Heart left ventricle (tissue), 16 donors: ENCODE measurements around the gene IL1RL1. TPM values are rescaled to one million over a fixed set of nuclear protein-coding genes. Genes with fewer than 3 reads are reported as not detected.
"Not testable (repeated sequence)": the region's sequence is repeated elsewhere in the genome, so short reads cannot be mapped to it uniquely, and the experiment has no call there.

ENCODE experiments used
- ATAC-seq, 4 donors: fragments of 200-7000 bp; cut with Tn5 transposase; one replicate each; pipeline ENCODE4 v1.9.1; 2020 to 2022; ENCODE audit warnings: moderate library complexity in 4 of 4, mild to moderate bottlenecking in 3 of 4, moderate number of reproducible peaks in 1 of 4
- DNase-seq, 5 donors: peaks; one replicate each; pipeline ENCODE4 v3.0.0-alpha.2; 2020
- H3K27ac ChIP-seq, 12 donors: fragments of 200-600 bp; sonication (generic) in 4 of 12; one replicate each; pipeline versions ENCODE4 v1.5.0 to v1.8.0; 2016 to 2022; ENCODE audit warnings: mild to moderate bottlenecking in 2 of 12
- H3K27me3 ChIP-seq, 9 donors: fragments of 200-600 bp; sonication (generic) in 2 of 9; one replicate each; pipeline versions ENCODE4 v1.5.1 to v1.8.0; 2016 to 2022; ENCODE audit warnings: mild to moderate bottlenecking in 3 of 9
- H3K36me3 ChIP-seq, 9 donors: fragments of 200-600 bp; sonication (generic) in 2 of 9; one replicate each; pipeline versions ENCODE4 v1.5.0 to v1.8.0; 2018 to 2022; ENCODE audit warnings: mild to moderate bottlenecking in 2 of 9
- H3K4me1 ChIP-seq, 12 donors: fragments of 200-600 bp; sonication (generic) in 4 of 12; one replicate each; pipeline versions ENCODE4 v1.5.0 to v1.8.0; 2016 to 2022; ENCODE audit warnings: mild to moderate bottlenecking in 3 of 12
- H3K4me3 ChIP-seq, 12 donors: fragments of 200-600 bp; sonication (generic) in 4 of 12; one replicate each; pipeline versions ENCODE4 v1.5.0 to v1.8.0; 2017 to 2022; ENCODE audit warnings: mild to moderate bottlenecking in 9 of 12, moderate library complexity in 4 of 12
- H3K9me3 ChIP-seq, 12 donors: fragments of 200-600 bp; sonication (generic) in 4 of 12; one replicate each; pipeline versions ENCODE4 v1.5.0 to v1.8.0; 2016 to 2022; ENCODE audit warnings: mild to moderate bottlenecking in 1 of 12
- CTCF ChIP-seq, 12 donors: fragments of 200-600 bp; sonication (generic) in 4 of 12; IDR thresholded peaks; one replicate each; pipeline versions ENCODE4 v1.5.0 to v1.8.0; 2018 to 2022; ENCODE audit warnings: antibody characterized with exemption in 12 of 12, mild to moderate bottlenecking in 5 of 12
- POLR2A ChIP-seq, 2 donors: fragments of 450-650 bp; IDR thresholded peaks; one replicate each; pipeline ENCODE4 v1.6.1; 2017; ENCODE audit warnings: antibody characterized with exemption in 2 of 2, mild to moderate bottlenecking in 2 of 2, moderate library complexity in 2 of 2
- WGBS, 4 donors: extraction: QIAGEN DNeasy Blood & Tissue Kit in 2 of 4; methylation state at CpG; one replicate each; pipeline versions ENCODE4 v1.1.5 to v1.1.7; 2013 to 2018; 5-methylcytosine and 5-hydroxymethylcytosine counted together
- intact Hi-C, 10 donors: fragments of 100-400 bp; cut with DNase I; formaldehyde crosslinking; loops; one replicate each; pipeline versions ENCODE4 v1.11.1 to v1.14.2; 2022
- polyA plus RNA-seq, 2 donors: library from polyadenylated mRNA; stranded (reverse); fragments of 200-250 nt; gene quantifications; one replicate each; pipeline ENCODE4 v1.2.3, GENCODE V29; 2013
- total RNA-seq, 9 donors: library from RNA; depleted of rRNA in 2 of 9; stranded (reverse); fragments of >200 nt in 2 of 9; fragmentation: NEBNext Ultra II Directional in 3 of 9; extraction: Animal tissue kit (Norgen Biotek cat#: 25700) in 3 of 9; gene quantifications; one replicate each; pipeline versions ENCODE4 v1.1.0 to v1.2.4, GENCODE V29; 2016 to 2023
- donor health status: ischemic (EF 13 %, LVEDD 7.1; RV severe dilation, severe dysfunction).
- donor health status: healthy with polysubstance abuse.
- donor health status: DM: no; HTN: yes; CAD: no.
- donor health status: DM: no; HTN: no; CAD: no.
- donor health status: ischemic (EF 25% LVEDD 6.9; RV normal size, moderate dysfunction).
- donor health status: ischemic (EF 25% LVEDD 5.7; RV mildly dilated, moderate dysfunction).
- donor health status: healthy.
- donor health status: DM: yes; HTN: yes; CAD: no.
- donor health status: ischemic (EF 35%, LVEDD 5.7; RV mildly dilated, moderate dysfunction).
- donor health status: nonischemic (EF 11% LVEDD 7.7; RV severe dilation, severe dysfunction).
- donor health status: DM: yes; HTN: yes; CAD: no.
- donor health status: PGD.
- donor health status: ischemic (EF 29% LVEDD 5.4; RV normal size, mild dysfunction).
- donor health status: nonischemic (EF 23%, LVEDD 6.1; RV moderate dilation, normal function).

Gene IL1RL1
- total and polyA plus RNA-seq, 11 donors: 0.25 to 84.9 (median 1.6) TPM

GRCh38 chr2:102317715-102318114 is 6.4 kb downstream of the IL1RL1 start:
- Histone ChIP-seq H3K9me3 (no peaks in the 10 kb centered on the region), H3K4me1 (peaks cover 0 to 6% (median 0%) of the 10 kb centered on the region in 12 donors), H3K27me3 (no peaks in the 10 kb centered on the region), H3K4me3 (no peak overlapping the region), H3K36me3 (no peaks in the 10 kb centered on the region), H3K27ac (no peak overlapping the region)
- intact Hi-C loops: no loop called here
- no peak for DNase-seq
- TF ChIP-seq POLR2A (IDR thresholded peaks at IDR 0.05) (no peak), CTCF (IDR thresholded peaks at IDR 0.05) (no peak)
- 26 to 34% (median 32%) methylated on average over 2 of the region's 2 CpGs for WGBS, 4 donors
- no peak for ATAC-seq

GRCh38 chr2:102318437-102318836 is 7.1 kb downstream of the IL1RL1 start:
- no peaks in the 10 kb centered on the region for H3K27me3 ChIP-seq
- H3K9me3 ChIP-seq: no peaks in the 10 kb centered on the region
- no peak overlapping the region for H3K4me3 ChIP-seq
- intact Hi-C loops: no loop called here
- 88 to 90% (median 89%) methylated on average over 2 of the region's 2 CpGs for WGBS, 4 donors
- ATAC-seq: no peak
- peaks cover 0 to 6% (median 0%) of the 10 kb centered on the region in 12 donors for H3K4me1 ChIP-seq
- H3K36me3 ChIP-seq: no peaks in the 10 kb centered on the region
- no peak for DNase-seq
- H3K27ac ChIP-seq: no peak overlapping the region
- no peak for TF ChIP-seq CTCF (IDR thresholded peaks at IDR 0.05)
- no peak for TF ChIP-seq POLR2A (IDR thresholded peaks at IDR 0.05)

GRCh38 chr2:102321941-102322719 is 10.8 kb downstream of the IL1RL1 start:
- Histone ChIP-seq H3K4me1 (peaks cover 0 to 6% (median 0%) of the 10 kb centered on the region in 12 donors), H3K27ac (peak overlapping the region in 4 of 12 donors; percentile 14 to 44 (median 32)), H3K27me3 (no peaks in the 10 kb centered on the region), H3K36me3 (no peaks in the 10 kb centered on the region), H3K9me3 (peaks cover 0 to 4% (median 0%) of the 10 kb centered on the region in 12 donors), H3K4me3 (no peak overlapping the region)
- ATAC-seq (no peak), DNase-seq (no peak)
- WGBS, 4 donors: 43 to 65% (median 57%) methylated on average over 6 of the region's 6 CpGs
- intact Hi-C loops: no loop called here
- no peak for TF ChIP-seq CTCF (IDR thresholded peaks at IDR 0.05)

- DNase-seq, ATAC-seq, H3K4me1 ChIP-seq, H3K9me3 ChIP-seq, intact Hi-C loops, H3K27me3 ChIP-seq, H3K27ac ChIP-seq, H3K36me3 ChIP-seq, H3K4me3 ChIP-seq: not testable (repeated sequence)
- 85 to 89% (median 87%) methylated on average over 5 of the region's 5 CpGs for WGBS, 4 donors
Measured at GRCh38 chr2:102324914-102325313, 13.6 kb downstream of the IL1RL1 start.
